Breast epithelium (tissue), 3 donors: Measurements from ENCODE around the gene GAS7.

Source experiments
- CTCF ChIP-seq, 3 donors: fragments of 450-650 bp; IDR thresholded peaks; one replicate each; pipeline ENCODE4 v1.5.1; 2016 to 2017; ENCODE audit warnings: antibody characterized with exemption in 3 of 3, mild to moderate bottlenecking in 3 of 3, moderate library complexity in 3 of 3
- POLR2A ChIP-seq: fragments of 450-650 bp; IDR thresholded peaks from one replicate; pipeline ENCODE4 v1.6.1; 2016; ENCODE audit warnings: antibody characterized with exemption, mild to moderate bottlenecking, moderate library complexity
- POLR2AphosphoS5 ChIP-seq, 3 donors: sonication (generic); formaldehyde crosslinking; IDR thresholded peaks; one replicate each; pipeline ENCODE4 v1.6.1; 2017; ENCODE audit warnings: antibody characterized with exemption in 3 of 3

- TF ChIP-seq POLR2A (no peak), CTCF (IDR thresholded peaks at IDR 0.05) (no peak), POLR2AphosphoS5 (IDR thresholded peaks at IDR 0.05) (no peak)
Measured at GRCh38 chr17:10117581-10118001, 80.8 kb downstream of the GAS7 start.
